ENCODE results near the gene FKBP2. TPM values are rescaled to one million over a fixed set of nuclear protein-coding genes. Genes with fewer than 3 reads are reported as not detected.
A peak's percentile ranks its signal among the peaks of the same experiment; 100 is the strongest.

The FKBP2 gene
- total RNA-seq, 1 donor from 2014 or later: 48.2 TPM

- Histone ChIP-seq H3K27ac (no peak overlapping the region), H3K27me3 (ENCODE audit: low read depth) (no peaks in the 10 kb centered on the region), H3K36me3 (peaks cover 3% of the 10 kb centered on the region), H3K4me1 (peaks cover 48% of the 10 kb centered on the region), H3K9me3 (no peaks in the 10 kb centered on the region), H3K4me3 (no peak overlapping the region)
- ATAC-seq (no peak), DNase-seq (no peak)
- intact Hi-C loops (cut with DNase I): no loop called here
- no peak for TF ChIP-seq CTCF (IDR thresholded peaks at IDR 0.05)
These were observed 8.1 kb downstream of the FKBP2 start for GRCh38 chr11:64249038-64249437.

GRCh38 chr11:64249563-64250414, 8.9 kb downstream of the FKBP2 start:
- DNase-seq (no peak), ATAC-seq (no peak)
- TF ChIP-seq CTCF (IDR thresholded peaks at IDR 0.05): no peak
- Histone ChIP-seq H3K36me3 (peaks cover 6% of the 10 kb centered on the region), H3K27ac (no peak overlapping the region), H3K4me3 (no peak overlapping the region), H3K4me1 (peaks cover 46% of the 10 kb centered on the region), H3K27me3 (ENCODE audit: low read depth) (no peaks in the 10 kb centered on the region), H3K9me3 (no peaks in the 10 kb centered on the region)
- intact Hi-C loops (cut with DNase I): no loop called here

GRCh38 chr11:64250415-64251015, 9.6 kb downstream of the FKBP2 start:
- TF ChIP-seq CTCF (IDR thresholded peaks at IDR 0.05): no peak
- no peak for ATAC-seq
- Histone ChIP-seq H3K27ac (no peak overlapping the region), H3K4me3 (peak overlapping the region; percentile 91), H3K36me3 (peaks cover 13% of the 10 kb centered on the region), H3K4me1 (peaks cover 39% of the 10 kb centered on the region), H3K9me3 (no peaks in the 10 kb centered on the region), H3K27me3 (ENCODE audit: low read depth) (no peaks in the 10 kb centered on the region)
- no peak for DNase-seq
- intact Hi-C loops (cut with DNase I): no loop called here

GRCh38 chr11:64251016-64251752, 10.3 kb downstream of the FKBP2 start, which contains the start of gene PLCB3:
Gene PLCB3 (plus strand): TSS chr11:64251530. CDS start chr11:64251650, 120 bp downstream.
- Histone ChIP-seq H3K36me3 (peaks cover 20% of the 10 kb centered on the region), H3K9me3 (no peaks in the 10 kb centered on the region), H3K27ac (peak within 1 kb of the TSS; percentile 77), H3K4me3 (peak within 1 kb of the TSS; percentile 91), H3K27me3 (ENCODE audit: low read depth) (no peaks in the 10 kb centered on the region), H3K4me1 (peaks cover 33% of the 10 kb centered on the region)
- ATAC-seq: peak; percentile 78 to 79
- DNase-seq: peak; percentile 69
- TF ChIP-seq CTCF (IDR thresholded peaks at IDR 0.05): peak; percentile 73
- intact Hi-C loops (cut with DNase I): no loop called here

- H3K27ac ChIP-seq: peak overlapping the region; percentile 77
- no peaks in the 10 kb centered on the region for H3K9me3 ChIP-seq
- peaks cover 33% of the 10 kb centered on the region for H3K4me1 ChIP-seq
- DNase-seq (no peak), ATAC-seq (no peak)
- no peaks in the 10 kb centered on the region for H3K27me3 ChIP-seq (ENCODE audit: low read depth)
- peak overlapping the region; percentile 91 for H3K4me3 ChIP-seq
- intact Hi-C loops (cut with DNase I): no loop called here
- H3K36me3 ChIP-seq: peaks cover 25% of the 10 kb centered on the region
- TF ChIP-seq CTCF (IDR thresholded peaks at IDR 0.05): no peak
These were observed 10.8 kb downstream of the FKBP2 start for GRCh38 chr11:64251753-64252002.

Data from lower lobe of right lung (tissue), 2 donors.